CD4-positive, alpha-beta T cell (primary cell): Measurements from ENCODE around the gene C20orf141. TPM values are rescaled to one million over a fixed set of nuclear protein-coding genes. Genes with fewer than 3 reads are reported as not detected.
A peak's percentile ranks its signal among the peaks of the same experiment; 100 is the strongest.

Source experiments
- ATAC-seq: fragments of 200-7000 bp; cut with Tn5 transposase; one replicate; pipeline ENCODE4 v1.10.0; 2022; ENCODE audit warnings: mild to moderate bottlenecking; ENCODE audit not compliant: poor library complexity
- CTCF ChIA-PET: fragments of 350-600 bp; sonication (Branson Sonifier 250); formaldehyde crosslinking; loops from one replicate; lab custom pipeline; 2021; ENCODE audit warnings: antibody characterized with exemption, inconsistent platforms; lab: Charles Lee
- POLR2A ChIA-PET: fragments of 350-600 bp; sonication (Branson Sonifier 250); formaldehyde crosslinking; loops from one replicate; lab custom pipeline; 2021; ENCODE audit warnings: antibody characterized with exemption, inconsistent platforms; lab: Charles Lee
- DNase-seq, 14 experiments: peaks; one replicate each; pipeline ENCODE4 v3.0.0-alpha.2; 2013 to 2020; ENCODE audit warnings: mixed read lengths in 2 of 14
- H3K27ac ChIP-seq, 2 donors: one replicate each; pipeline versions ENCODE4 v1.5.1 to v1.7.0; 2013; ENCODE audit warnings: low read length in 2 of 2, low read depth in 1 of 2, mild to moderate bottlenecking in 1 of 2
- H3K27me3 ChIP-seq, 2 experiments: 1 replicate in 1 of 2; 2 replicates in 1 of 2; pipeline versions ENCODE4 v1.6.1 to v1.7.0; 2013; ENCODE audit warnings: low read length in 2 of 2, control low read depth in 1 of 2, mild to moderate bottlenecking in 1 of 2, moderate library complexity in 1 of 2; ENCODE audit not compliant: insufficient read depth in 2 of 2, control insufficient read depth in 1 of 2
- H3K36me3 ChIP-seq: one replicate; pipeline ENCODE4 v1.6.1; 2013; ENCODE audit warnings: low read length, control low read depth; ENCODE audit not compliant: insufficient read depth
- H3K4me1 ChIP-seq: one replicate; pipeline ENCODE4 v1.6.1; 2013; ENCODE audit warnings: low read length, control low read depth; ENCODE audit not compliant: insufficient read depth
- H3K4me3 ChIP-seq: one replicate; pipeline ENCODE4 v1.5.1; 2013; ENCODE audit warnings: mild to moderate bottlenecking, low read length, moderate library complexity
- H3K9me3 ChIP-seq, 2 experiments: 1 replicate in 1 of 2; 2 replicates in 1 of 2; pipeline versions ENCODE4 v1.6.1 to v1.7.0; 2013; ENCODE audit warnings: low read length in 2 of 2, mild to moderate bottlenecking in 2 of 2, control low read depth in 1 of 2, moderate library complexity in 1 of 2; ENCODE audit not compliant: control insufficient read depth in 1 of 2, insufficient read depth in 1 of 2
- H3K27ac Mint-ChIP-seq: one replicate; pipeline ENCODE4 v1.8.0; 2020; ENCODE audit warnings: mixed read lengths
- H3K27me3 Mint-ChIP-seq: one replicate; pipeline ENCODE4 v1.8.0; 2021; ENCODE audit warnings: mixed read lengths
- H3K36me3 Mint-ChIP-seq: one replicate; pipeline ENCODE4 v1.8.0; 2021; ENCODE audit warnings: low read depth, mixed read lengths
- H3K4me1 Mint-ChIP-seq: one replicate; pipeline ENCODE4 v1.8.0; 2021; ENCODE audit warnings: low read depth, mixed read lengths
- H3K4me3 Mint-ChIP-seq: one replicate; pipeline ENCODE4 v1.8.0; 2020; ENCODE audit warnings: mild to moderate bottlenecking, mixed read lengths
- H3K9me3 Mint-ChIP-seq: one replicate; pipeline ENCODE4 v1.8.0; 2020; ENCODE audit warnings: mixed read lengths
- intact Hi-C, 2 experiments: fragments of 100-400 bp; cut with DNase I in 1 of 2; cut with micrococcal nuclease in 1 of 2; formaldehyde crosslinking; loops; one replicate each; pipeline versions ENCODE4 v1.15.1 to v1.9.0; 2023 to 2025; cut with DNase I, micrococcal nuclease
- total RNA-seq, 174 experiments: library from RNA in 2 of 174; stranded (reverse) in 2 of 174; gene quantifications; one replicate each; pipeline ENCODE4 v1.2.3 and lab custom pipeline; 2021 to 2026
- TF ChIP-seq, protein P1 (sequence below): fragments of 200-600 bp; IDR thresholded peaks from one replicate; pipeline ENCODE4 v1.8.0; 2022; ENCODE audit warnings: antibody characterized with exemption, mild to moderate bottlenecking

C20orf141 gene
- total RNA-seq, 2 experiments from 2014 or later, result not detected

DNA sequence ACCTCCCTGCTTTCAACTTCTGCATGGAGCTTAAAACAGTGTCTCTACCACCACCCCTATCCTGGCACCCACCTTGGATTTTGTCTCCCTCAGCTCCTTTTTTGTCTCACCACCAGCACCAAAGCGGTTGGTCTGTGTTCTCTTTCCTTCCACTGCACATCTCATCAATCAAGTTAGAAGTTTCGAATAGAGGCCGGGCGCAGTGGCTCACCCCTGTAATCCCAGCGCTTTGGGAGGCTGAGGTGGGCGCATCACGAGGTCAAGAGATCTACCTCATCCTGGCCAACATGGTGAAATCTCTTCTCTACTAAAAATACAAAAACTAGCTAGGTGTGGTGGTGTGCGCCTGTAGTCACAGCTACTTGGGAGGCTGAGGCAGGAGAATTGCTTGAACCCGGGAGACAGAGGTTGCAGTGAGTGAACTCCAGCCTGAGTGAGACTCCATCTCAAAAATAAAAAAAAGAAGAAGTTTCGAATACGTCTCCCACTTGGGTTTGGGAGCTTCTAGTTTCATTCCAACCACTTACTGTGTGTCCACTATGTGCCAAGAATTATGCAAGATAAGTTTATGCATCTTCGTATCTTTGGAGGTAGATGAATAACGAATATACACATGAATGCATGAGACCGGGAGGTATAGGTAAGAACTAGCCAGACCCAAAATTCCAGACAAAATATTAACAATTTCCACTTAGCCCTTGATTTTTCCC is 19.8 kb downstream of the C20orf141 start:
- peaks cover 16% of the 10 kb centered on the region for H3K4me1 Mint-ChIP-seq
- CTCF ChIA-PET, result no interaction called here
- TF ChIP-seq, protein P1, sequence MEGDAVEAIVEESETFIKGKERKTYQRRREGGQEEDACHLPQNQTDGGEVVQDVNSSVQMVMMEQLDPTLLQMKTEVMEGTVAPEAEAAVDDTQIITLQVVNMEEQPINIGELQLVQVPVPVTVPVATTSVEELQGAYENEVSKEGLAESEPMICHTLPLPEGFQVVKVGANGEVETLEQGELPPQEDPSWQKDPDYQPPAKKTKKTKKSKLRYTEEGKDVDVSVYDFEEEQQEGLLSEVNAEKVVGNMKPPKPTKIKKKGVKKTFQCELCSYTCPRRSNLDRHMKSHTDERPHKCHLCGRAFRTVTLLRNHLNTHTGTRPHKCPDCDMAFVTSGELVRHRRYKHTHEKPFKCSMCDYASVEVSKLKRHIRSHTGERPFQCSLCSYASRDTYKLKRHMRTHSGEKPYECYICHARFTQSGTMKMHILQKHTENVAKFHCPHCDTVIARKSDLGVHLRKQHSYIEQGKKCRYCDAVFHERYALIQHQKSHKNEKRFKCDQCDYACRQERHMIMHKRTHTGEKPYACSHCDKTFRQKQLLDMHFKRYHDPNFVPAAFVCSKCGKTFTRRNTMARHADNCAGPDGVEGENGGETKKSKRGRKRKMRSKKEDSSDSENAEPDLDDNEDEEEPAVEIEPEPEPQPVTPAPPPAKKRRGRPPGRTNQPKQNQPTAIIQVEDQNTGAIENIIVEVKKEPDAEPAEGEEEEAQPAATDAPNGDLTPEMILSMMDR, result no peak
- no peaks in the 10 kb centered on the region for H3K27me3 ChIP-seq
- POLR2A ChIA-PET, result interaction anchor here (0.9 kb wide), 1 partner anchor 41 kb away, joined by 3 read pairs; no protein-coding TSS in a partner anchor
- ATAC-seq, result no peak
- intact Hi-C loops, result loop anchor here in 1 of 2 experiments (5.0 kb wide), 2 partner anchors 87 to 177 kb away; no protein-coding TSS in a partner anchor
- H3K4me3 Mint-ChIP-seq, result no peak overlapping the region
- H3K27ac Mint-ChIP-seq, result no peak overlapping the region
- H3K9me3 ChIP-seq, result no peaks in the 10 kb centered on the region
- H3K36me3 Mint-ChIP-seq, result peaks cover 28% of the 10 kb centered on the region
- DNase-seq, result no peak
- H3K27me3 Mint-ChIP-seq, result no peaks in the 10 kb centered on the region
- H3K27ac ChIP-seq, result no peak overlapping the region
- peaks cover 6% of the 10 kb centered on the region for H3K36me3 ChIP-seq
- H3K9me3 Mint-ChIP-seq, result no peaks in the 10 kb centered on the region
- H3K4me3 ChIP-seq, result no peak overlapping the region
- peaks cover 9% of the 10 kb centered on the region for H3K4me1 ChIP-seq

GRCh38 chr20:2835331-2835796 is 20.6 kb downstream of the C20orf141 start:
- peaks cover 18% of the 10 kb centered on the region for H3K4me1 Mint-ChIP-seq
- Histone ChIP-seq H3K27ac (no peak overlapping the region), H3K9me3 (no peaks in the 10 kb centered on the region), H3K4me3 (no peak overlapping the region), H3K4me1 (peaks cover 17% of the 10 kb centered on the region), H3K27me3 (no peaks in the 10 kb centered on the region), H3K36me3 (peaks cover 6% of the 10 kb centered on the region)
- TF ChIP-seq, protein P1, result no peak
- CTCF ChIA-PET, result no interaction called here
- DNase-seq (no peak), ATAC-seq (no peak)
- H3K4me3 Mint-ChIP-seq, result no peak overlapping the region
- H3K36me3 Mint-ChIP-seq, result peaks cover 28% of the 10 kb centered on the region
- intact Hi-C loops, result loop anchor here in 1 of 2 experiments (5.0 kb wide), 2 partner anchors 88 to 178 kb away; no protein-coding TSS in a partner anchor
- H3K27ac Mint-ChIP-seq, result no peak overlapping the region
- no peaks in the 10 kb centered on the region for H3K9me3 Mint-ChIP-seq
- POLR2A ChIA-PET, result no interaction called here
- no peaks in the 10 kb centered on the region for H3K27me3 Mint-ChIP-seq

GRCh38 chr20:2836035-2836434 is 21.2 kb downstream of the C20orf141 start:
- no peak for DNase-seq
- Mint-ChIP-seq H3K27ac (peak overlapping the region; percentile 32), H3K4me3 (no peak overlapping the region), H3K36me3 (peaks cover 28% of the 10 kb centered on the region), H3K4me1 (peaks cover 20% of the 10 kb centered on the region), H3K9me3 (no peaks in the 10 kb centered on the region), H3K27me3 (no peaks in the 10 kb centered on the region)
- Histone ChIP-seq H3K36me3 (peaks cover 6% of the 10 kb centered on the region), H3K4me3 (no peak overlapping the region), H3K27ac (no peak overlapping the region), H3K27me3 (no peaks in the 10 kb centered on the region), H3K9me3 (no peaks in the 10 kb centered on the region), H3K4me1 (peaks cover 20% of the 10 kb centered on the region)
- ChIA-PET CTCF (no interaction called here), POLR2A (interaction anchor here (1.0 kb wide), 1 partner anchor 14 kb away, joined by 3 read pairs; no protein-coding TSS in a partner anchor)
- intact Hi-C loops, result loop anchor here in 1 of 2 experiments (5.0 kb wide), 2 partner anchors 89 to 179 kb away; no protein-coding TSS in a partner anchor
- no peak for ATAC-seq
- TF ChIP-seq, protein P1, result no peak
